Heart right ventricle (tissue), 16 donors: ENCODE results near the gene AIP. TPM values are rescaled to one million over a fixed set of nuclear protein-coding genes. Genes with fewer than 3 reads are reported as not detected.

ENCODE experiments used
- ATAC-seq, 8 donors: fragments of 200-7000 bp; cut with Tn5 transposase; one replicate each; pipeline ENCODE4 v1.9.1; 2020; ENCODE audit warnings: mild to moderate bottlenecking in 8 of 8, moderate library complexity in 8 of 8, moderate number of reproducible peaks in 1 of 8
- DNase-seq, 2 donors: peaks; one replicate each; pipeline ENCODE4 v3.0.0-alpha.2; 2020
- H3K27ac ChIP-seq, 10 donors: fragments of 200-600 bp; sonication (generic) in 2 of 10; one replicate each; pipeline versions ENCODE4 v1.5.0 to v1.8.0; 2020 to 2022; ENCODE audit warnings: mild to moderate bottlenecking in 3 of 10
- H3K27me3 ChIP-seq, 7 donors: fragments of 200-600 bp; one replicate each; pipeline ENCODE4 v1.8.0; 2021 to 2022; ENCODE audit warnings: mild to moderate bottlenecking in 2 of 7
- H3K36me3 ChIP-seq, 9 donors: fragments of 200-600 bp; sonication (generic) in 1 of 9; one replicate each; pipeline versions ENCODE4 v1.5.0 to v1.8.0; 2020 to 2022; ENCODE audit warnings: mild to moderate bottlenecking in 2 of 9
- H3K4me1 ChIP-seq, 9 donors: fragments of 200-600 bp; sonication (generic) in 1 of 9; one replicate each; pipeline versions ENCODE4 v1.5.0 to v1.8.0; 2020 to 2022; ENCODE audit warnings: mild to moderate bottlenecking in 4 of 9
- H3K4me3 ChIP-seq, 10 donors: fragments of 200-600 bp; sonication (generic) in 2 of 10; one replicate each; pipeline versions ENCODE4 v1.5.0 to v1.8.0; 2020 to 2022; ENCODE audit warnings: mild to moderate bottlenecking in 7 of 10, moderate library complexity in 2 of 10
- H3K9me3 ChIP-seq, 11 donors: fragments of 200-600 bp in 10 of 11; sonication (generic) in 2 of 11; one replicate each; pipeline versions ENCODE4 v1.5.0 to v1.8.0; 2013 to 2022; ENCODE audit warnings: mild to moderate bottlenecking in 2 of 11, control low read depth in 1 of 11, moderate library complexity in 1 of 11
- CTCF ChIP-seq, 9 donors: fragments of 200-600 bp; sonication (generic) in 2 of 9; IDR thresholded peaks; one replicate each; pipeline versions ENCODE4 v1.5.0 to v1.8.0; 2021 to 2022; ENCODE audit warnings: antibody characterized with exemption in 9 of 9, mild to moderate bottlenecking in 5 of 9, moderate library complexity in 1 of 9
- WGBS, 2 donors: extraction: QIAGEN DNeasy Blood & Tissue Kit; methylation state at CpG; one replicate each; pipeline ENCODE4 v1.1.7; 2013; ENCODE audit warnings: inconsistent platforms in 1 of 2; 5-methylcytosine and 5-hydroxymethylcytosine counted together
- intact Hi-C, 10 donors: fragments of 100-400 bp; cut with DNase I; formaldehyde crosslinking; loops; one replicate each; pipeline versions ENCODE4 v1.11.1 to v1.14.2; 2022
- polyA plus RNA-seq, 2 donors: library from polyadenylated mRNA; stranded (reverse); fragments of 200-250 nt; gene quantifications; one replicate each; pipeline ENCODE4 v1.2.3, GENCODE V29; 2013
- total RNA-seq, 10 donors: library from RNA; stranded (reverse); fragmentation: NEBNext Ultra II Directional in 3 of 10; extraction: Animal tissue kit (Norgen Biotek cat#: 25700) in 3 of 10; gene quantifications; one replicate each; pipeline versions ENCODE4 v1.2.1 to v1.2.4, GENCODE V29; 2021 to 2023
- donor health status: Arrhythmogenic right ventricular cardiomyopathy.
- donor health status: ischemic (EF 13 %, LVEDD 7.1; RV severe dilation, severe dysfunction).
- donor health status: healthy with polysubstance abuse.
- donor health status: DM: no; HTN: yes; CAD: no.
- donor health status: DM: no; HTN: no; CAD: no.
- donor health status: ischemic (EF 25% LVEDD 6.9; RV normal size, moderate dysfunction).
- donor health status: ischemic (EF 25% LVEDD 5.7; RV mildly dilated, moderate dysfunction).
- donor health status: healthy.
- donor health status: DM: yes; HTN: yes; CAD: no.
- donor health status: Ischemic cardiomyopathy.
- donor health status: ischemic (EF 35%, LVEDD 5.7; RV mildly dilated, moderate dysfunction).
- donor health status: nonischemic (EF 11% LVEDD 7.7; RV severe dilation, severe dysfunction).
- donor health status: DM: yes; HTN: yes; CAD: no.
- donor health status: PGD.
- donor health status: ischemic (EF 29% LVEDD 5.4; RV normal size, mild dysfunction).
- donor health status: nonischemic (EF 23%, LVEDD 6.1; RV moderate dilation, normal function).

The AIP gene
- total and polyA plus RNA-seq, 12 donors, result 37.5 to 104 (median 52.3) TPM

GRCh38 chr11:67517784-67518552, 35.1 kb downstream of the AIP start:
- Histone ChIP-seq H3K36me3 (no peaks in the 10 kb centered on the region), H3K4me3 (no peak overlapping the region), H3K4me1 (no peaks in the 10 kb centered on the region), H3K9me3 (no peaks in the 10 kb centered on the region), H3K27ac (no peak overlapping the region), H3K27me3 (peaks cover 0 to 8% (median 0%) of the 10 kb centered on the region in 7 donors)
- no peak for DNase-seq
- intact Hi-C loops, result no loop called here
- TF ChIP-seq CTCF (IDR thresholded peaks at IDR 0.05), result no peak
- WGBS, 2 donors, result 78 to 80% methylated on average over 10 of the region's 10 CpGs
- ATAC-seq, result no peak

DNA sequence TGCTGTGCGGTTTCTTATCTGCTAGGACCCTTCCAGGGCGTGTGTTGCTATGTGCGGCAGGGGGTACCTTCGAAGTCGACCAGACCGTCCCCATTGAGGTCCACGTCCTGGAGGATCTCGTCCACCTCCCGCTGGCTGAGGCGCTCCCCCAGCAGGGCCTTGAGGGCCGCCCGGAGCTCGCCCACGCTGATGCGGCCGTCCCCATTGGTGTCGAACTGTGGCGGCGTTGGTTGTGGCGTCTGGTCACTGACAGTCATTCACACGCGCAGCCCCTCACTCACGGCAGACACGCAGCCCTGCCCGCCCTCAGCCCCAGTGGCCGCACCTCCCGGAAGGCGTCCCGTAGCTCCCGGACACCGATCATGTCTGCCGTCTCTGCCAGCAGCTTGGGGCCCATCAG, 36.9 kb downstream of the AIP start:
- Histone ChIP-seq H3K36me3 (no peaks in the 10 kb centered on the region), H3K9me3 (no peaks in the 10 kb centered on the region), H3K4me3 (no peak overlapping the region), H3K4me1 (no peaks in the 10 kb centered on the region), H3K27ac (no peak overlapping the region), H3K27me3 (peaks cover 0 to 6% (median 0%) of the 10 kb centered on the region in 7 donors)
- ATAC-seq, result no peak
- intact Hi-C loops, result no loop called here
- no peak for DNase-seq
- 85 to 87% methylated on average over 32 of the region's 32 CpGs for WGBS, 2 donors
- no peak for TF ChIP-seq CTCF (IDR thresholded peaks at IDR 0.05)

DNA sequence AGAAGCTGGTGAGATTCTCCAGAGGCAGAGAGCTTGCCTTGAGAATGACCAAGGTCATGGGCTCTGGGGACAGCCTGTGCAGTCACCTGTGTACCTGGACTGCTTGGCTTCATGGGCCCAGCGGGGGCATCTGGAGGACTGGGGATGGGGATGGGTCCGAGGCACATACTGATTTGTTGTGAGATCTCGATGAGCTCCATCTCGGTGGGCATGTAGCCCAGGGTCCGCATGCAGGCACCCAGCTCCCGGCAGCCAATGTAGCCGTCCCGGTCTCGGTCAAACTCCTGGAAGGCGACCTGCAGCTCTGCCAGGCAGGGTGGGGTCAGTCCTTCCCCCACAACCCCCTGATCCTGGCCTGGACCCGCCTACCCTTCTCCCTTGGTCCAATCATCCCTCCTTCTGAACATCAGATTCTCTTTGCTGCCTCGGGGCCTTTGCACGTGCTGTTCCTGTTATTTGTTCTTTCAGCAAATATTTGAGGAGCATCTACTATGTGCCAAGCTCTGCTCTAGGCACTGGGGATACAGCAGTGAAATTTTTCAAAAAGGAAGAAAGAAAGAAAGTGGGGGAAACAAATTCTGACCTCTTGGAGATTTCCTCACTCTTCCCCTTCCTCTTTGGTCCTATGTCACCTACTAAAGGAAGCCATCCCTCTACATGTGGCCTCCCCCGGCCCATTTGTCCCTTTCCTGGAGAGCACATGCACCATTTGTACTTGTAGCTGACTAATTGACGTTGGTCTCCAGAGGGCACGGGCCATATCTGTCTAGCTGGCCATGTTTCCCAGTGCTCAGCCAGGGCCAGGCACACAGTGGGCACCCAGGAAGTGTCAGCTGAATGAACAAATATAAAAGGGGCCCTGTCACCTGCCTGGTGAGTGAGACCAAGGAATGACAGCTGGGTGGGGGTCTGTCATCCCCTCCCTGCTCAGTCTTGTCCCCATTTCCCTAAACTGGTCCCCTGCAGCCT, 38.3 kb downstream of the AIP start:
- no peaks in the 10 kb centered on the region for H3K4me1 ChIP-seq
- no peak for DNase-seq
- H3K36me3 ChIP-seq, result no peaks in the 10 kb centered on the region
- H3K4me3 ChIP-seq, result no peak overlapping the region
- peaks cover 0 to 6% (median 0%) of the 10 kb centered on the region in 7 donors for H3K27me3 ChIP-seq
- WGBS, 2 donors, result 86 to 90% methylated on average over 16 of the region's 16 CpGs
- TF ChIP-seq CTCF (IDR thresholded peaks at IDR 0.05), result no peak
- intact Hi-C loops, result no loop called here
- no peaks in the 10 kb centered on the region for H3K9me3 ChIP-seq
- no peak overlapping the region for H3K27ac ChIP-seq
- ATAC-seq, result no peak

DNA sequence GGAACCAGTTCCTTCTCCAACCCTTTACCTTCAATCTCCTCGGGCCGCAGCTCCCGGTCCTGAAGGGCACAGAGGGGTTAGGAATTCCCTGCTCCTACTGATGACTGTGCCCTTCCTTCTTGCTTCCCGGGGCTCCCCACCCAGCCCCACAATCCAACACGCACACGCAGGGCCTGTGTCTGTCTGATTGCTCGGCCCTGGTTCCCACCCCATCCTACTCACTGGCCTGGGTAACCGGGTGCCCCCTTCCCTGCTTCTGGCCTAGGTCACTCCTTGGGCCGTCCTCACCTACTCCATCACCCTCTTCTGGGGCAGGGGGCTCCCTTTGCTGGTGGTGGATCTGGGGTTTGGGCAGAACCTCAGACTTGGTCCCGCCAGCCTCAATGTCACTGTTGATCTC, 39.1 kb downstream of the AIP start:
- intact Hi-C loops, result no loop called here
- DNase-seq (no peak), ATAC-seq (no peak)
- no peak for TF ChIP-seq CTCF (IDR thresholded peaks at IDR 0.05)
- no peaks in the 10 kb centered on the region for H3K9me3 ChIP-seq
- no peaks in the 10 kb centered on the region for H3K4me1 ChIP-seq
- H3K27me3 ChIP-seq, result peaks cover 0 to 6% (median 0%) of the 10 kb centered on the region in 7 donors
- H3K27ac ChIP-seq, result no peak overlapping the region
- no peak overlapping the region for H3K4me3 ChIP-seq
- H3K36me3 ChIP-seq, result no peaks in the 10 kb centered on the region
- WGBS, 2 donors, result 81 to 82% methylated on average over 10 of the region's 10 CpGs
